DMS153 treated with DMSO at 0.1 percent for 48 hours (cell line): ENCODE results near the gene GLCCI1.

ENCODE experiments used
- DNase-seq: peaks from one replicate; lab custom pipeline; 2025; ENCODE audit not compliant: unreplicated experiment; lab: John Stamatoyannopoulos, UW

The GLCCI1 gene

GRCh38 chr7:8126601-8127167, 158.1 kb downstream of the GLCCI1 start:
- no peak for DNase-seq

- no peak for DNase-seq
These were observed 160.1 kb downstream of the GLCCI1 start for GRCh38 chr7:8128449-8129317.

DNA sequence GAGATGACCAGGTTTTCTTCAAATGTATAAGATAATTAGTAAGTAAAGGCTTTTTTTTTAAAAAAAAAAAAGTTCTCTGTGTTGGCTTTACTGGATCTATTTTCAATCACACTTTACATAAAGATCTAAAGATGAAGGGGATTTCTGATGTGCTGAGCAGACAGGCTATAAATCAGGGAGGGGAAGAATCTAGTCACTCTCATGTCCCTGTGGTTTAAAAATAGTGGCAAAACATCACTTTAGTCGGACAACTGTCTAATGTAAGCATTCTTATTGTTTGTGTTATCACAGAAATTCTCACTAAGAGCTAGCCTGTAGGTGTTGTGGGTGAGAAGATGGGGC, 160.7 kb downstream of the GLCCI1 start:
- no peak for DNase-seq

- no peak for DNase-seq
These were observed 162.1 kb downstream of the GLCCI1 start for GRCh38 chr7:8130663-8131062.

- no peak for DNase-seq
These were observed 163.4 kb downstream of the GLCCI1 start for GRCh38 chr7:8131694-8132605.

GRCh38 chr7:8133188-8133848, 164.7 kb downstream of the GLCCI1 start:
- DNase-seq = no peak

DNA sequence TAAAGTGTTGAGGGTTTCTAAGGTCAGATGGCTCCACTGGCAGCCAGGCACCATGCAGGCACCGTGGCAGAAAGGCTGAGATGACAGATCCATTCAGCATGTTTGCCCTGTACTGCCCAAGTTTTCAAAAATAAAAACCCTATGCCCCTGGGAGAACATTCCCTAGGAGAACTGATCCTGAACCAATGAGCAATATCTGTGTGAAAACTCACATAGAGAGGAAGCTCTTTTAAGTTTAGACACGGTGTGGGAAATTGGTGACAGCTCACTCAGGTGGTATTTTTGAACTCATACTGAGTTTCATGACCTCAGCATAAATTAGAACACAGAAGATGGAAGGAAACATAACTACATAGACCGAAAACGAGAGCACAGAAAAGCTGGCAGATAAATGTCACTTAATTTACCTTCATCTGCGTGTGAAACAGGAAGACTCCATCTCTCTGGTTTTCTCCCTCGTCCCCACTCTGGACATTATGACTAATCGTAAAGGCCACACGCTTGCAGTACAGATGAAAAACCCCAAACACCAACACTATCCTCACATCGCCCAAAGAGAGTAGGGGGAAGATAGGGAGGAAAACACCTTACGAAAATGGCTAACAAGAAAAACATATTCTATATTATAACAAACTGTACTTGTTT, 165.6 kb downstream of the GLCCI1 start:
- DNase-seq = no peak

DNA sequence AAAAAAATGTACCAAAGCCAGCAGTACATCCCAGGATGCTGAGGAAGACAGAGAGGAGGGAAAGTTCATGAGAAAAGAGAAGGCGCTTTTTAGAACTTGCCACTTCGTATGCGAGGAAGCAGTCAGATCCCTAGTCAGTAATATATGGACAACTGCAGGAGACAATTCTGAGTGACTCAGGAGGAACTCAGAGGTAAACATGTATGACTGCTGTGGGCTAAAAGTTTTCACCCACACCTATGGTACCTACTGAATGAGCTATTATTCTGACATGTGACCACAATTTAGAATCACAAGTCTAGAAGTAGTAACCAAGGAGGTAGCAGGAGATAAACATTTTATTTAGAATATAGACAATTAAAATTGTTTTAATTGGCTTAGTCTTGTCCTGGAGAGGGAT, 166.8 kb downstream of the GLCCI1 start:
- DNase-seq = no peak

- DNase-seq = no peak
These were observed 167.6 kb downstream of the GLCCI1 start for GRCh38 chr7:8136051-8136730.
